Measurements from ENCODE around the gene SNX14. TPM values are rescaled to one million over a fixed set of nuclear protein-coding genes. Genes with fewer than 3 reads are reported as not detected.

SNX14 gene
- total RNA-seq, 1 experiment from 2014 or later: 30.4 TPM

- DNase-seq (ENCODE audit: low spot score): peak; percentile 45
- ChIA-PET POLR2A (ENCODE audit: low non-redundant PET) (no interaction called here), CTCF (interaction anchor here (0.5 kb wide), 1 partner anchor 208 kb away, joined by 3 read pairs; no protein-coding TSS in a partner anchor)
These were observed 706 bp upstream of the SNX14 start for GRCh38 chr6:85594197-85594930.

GRCh38 chr6:85592033-85592432, 1.6 kb downstream of the SNX14 start:
- Histone ChIP-seq H3K36me3 (ENCODE audit: insufficient read depth, low read length, poor library complexity, severe bottlenecking) (no peaks in the 10 kb centered on the region), H3K4me3 (ENCODE audit: low read depth, low read length, poor library complexity, severe bottlenecking) (no peak overlapping the region), H3K4me1 (ENCODE audit: insufficient read depth, low read length, poor library complexity, severe bottlenecking) (peaks cover 3% of the 10 kb centered on the region), H3K27me3 (replicated peaks; ENCODE audit: insufficient read depth, low read depth, low read length, poor library complexity) (no peaks in the 10 kb centered on the region), H3K9me3 (ENCODE audit: low read depth, low read length, poor library complexity, severe bottlenecking) (no peaks in the 10 kb centered on the region), H3K27ac (ENCODE audit: low read depth, low read length, poor library complexity, severe bottlenecking) (no peak overlapping the region)
- no peak for DNase-seq (ENCODE audit: low spot score)
- no peak for TF ChIP-seq CTCF (conservative IDR thresholded peaks at IDR 0.05; ENCODE audit: low read depth, low read length)
- no peak for TF ChIP-seq EZH2 (IDR thresholded peaks at IDR 0.05; ENCODE audit: borderline replicate concordance, low read depth, low read length, poor library complexity, severe bottlenecking)
- intact Hi-C loops (cut with micrococcal nuclease; ENCODE audit: unreplicated experiment): no loop called here
- BruUV-seq (replicated peaks): no TSS peak
- CTCF ChIA-PET: no interaction called here
- POLR2A ChIA-PET (ENCODE audit: low non-redundant PET): no interaction called here

More at GRCh38 chr6:85594197-85594930, 706 bp upstream of the SNX14 start:
- Histone ChIP-seq H3K27ac (ENCODE audit: low read depth, low read length, poor library complexity, severe bottlenecking) (peak overlapping the region; percentile 78), H3K27me3 (replicated peaks; ENCODE audit: insufficient read depth, low read depth, low read length, poor library complexity) (no peaks in the 10 kb centered on the region), H3K4me3 (ENCODE audit: low read depth, low read length, poor library complexity, severe bottlenecking) (peak overlapping the region; percentile 81), H3K4me1 (ENCODE audit: insufficient read depth, low read length, poor library complexity, severe bottlenecking) (peaks cover 3% of the 10 kb centered on the region), H3K9me3 (ENCODE audit: low read depth, low read length, poor library complexity, severe bottlenecking) (no peaks in the 10 kb centered on the region), H3K36me3 (ENCODE audit: insufficient read depth, low read length, poor library complexity, severe bottlenecking) (no peaks in the 10 kb centered on the region)
- TF ChIP-seq EZH2 (IDR thresholded peaks at IDR 0.05; ENCODE audit: borderline replicate concordance, low read depth, low read length, poor library complexity, severe bottlenecking) (no peak), CTCF (conservative IDR thresholded peaks at IDR 0.05; ENCODE audit: low read depth, low read length) (no peak)
- BruUV-seq (replicated peaks): no TSS peak
- intact Hi-C loops (cut with micrococcal nuclease; ENCODE audit: unreplicated experiment): no loop called here

- intact Hi-C loops (cut with micrococcal nuclease; ENCODE audit: unreplicated experiment): no loop called here
- ChIA-PET CTCF (no interaction called here), POLR2A (ENCODE audit: low non-redundant PET) (no interaction called here)
These were observed 2.5 kb downstream of the SNX14 start for GRCh38 chr6:85591207-85591606.

More at GRCh38 chr6:85591207-85591606, 2.5 kb downstream of the SNX14 start:
- DNase-seq (ENCODE audit: low spot score): no peak
- no TSS peak for BruUV-seq (replicated peaks)
- Histone ChIP-seq H3K27ac (ENCODE audit: low read depth, low read length, poor library complexity, severe bottlenecking) (no peak overlapping the region), H3K27me3 (replicated peaks; ENCODE audit: insufficient read depth, low read depth, low read length, poor library complexity) (no peaks in the 10 kb centered on the region), H3K36me3 (ENCODE audit: insufficient read depth, low read length, poor library complexity, severe bottlenecking) (no peaks in the 10 kb centered on the region), H3K9me3 (ENCODE audit: low read depth, low read length, poor library complexity, severe bottlenecking) (no peaks in the 10 kb centered on the region), H3K4me3 (ENCODE audit: low read depth, low read length, poor library complexity, severe bottlenecking) (no peak overlapping the region), H3K4me1 (ENCODE audit: insufficient read depth, low read length, poor library complexity, severe bottlenecking) (peaks cover 3% of the 10 kb centered on the region)
- TF ChIP-seq EZH2 (IDR thresholded peaks at IDR 0.05; ENCODE audit: borderline replicate concordance, low read depth, low read length, poor library complexity, severe bottlenecking) (no peak), CTCF (conservative IDR thresholded peaks at IDR 0.05; ENCODE audit: low read depth, low read length) (no peak)
